ENCODE data around the gene TMEM232.

TMEM232 gene

DNA sequence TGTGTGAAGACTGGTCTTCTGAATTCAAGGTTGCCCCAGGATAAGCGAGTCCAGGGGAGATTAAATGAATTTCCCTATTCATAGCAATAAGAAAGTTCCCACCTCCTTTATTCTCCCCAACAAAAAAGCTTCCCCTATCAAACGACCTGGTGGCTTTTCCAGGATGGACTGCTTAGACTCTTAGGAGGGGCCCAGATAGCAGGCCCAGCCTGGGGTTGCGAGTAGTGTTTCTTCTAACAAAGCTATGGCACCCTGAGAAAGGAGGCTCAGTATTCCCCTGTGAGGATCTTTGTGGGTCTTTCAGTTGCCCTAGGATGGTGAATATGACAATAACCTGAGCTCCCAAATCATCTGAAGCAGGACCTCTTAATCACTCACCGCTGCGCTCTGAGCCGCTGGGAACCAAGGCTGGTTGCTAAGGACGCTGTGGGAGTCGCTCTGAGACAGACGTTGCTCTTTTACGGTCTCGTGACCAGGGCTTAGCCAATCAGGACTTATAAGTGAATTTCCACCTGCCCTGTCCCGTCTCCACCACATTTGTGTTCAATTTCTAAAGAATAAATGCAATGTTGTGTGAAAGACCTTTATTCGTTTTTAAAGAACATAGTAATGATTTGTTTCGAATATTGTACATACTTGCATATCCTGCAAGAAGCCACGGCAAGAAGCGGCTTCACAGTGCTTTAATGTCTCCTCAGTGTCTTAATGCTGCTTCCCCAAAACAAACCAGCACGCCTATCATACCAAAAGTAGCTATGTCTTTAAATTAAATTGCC, at the start of gene TMEM232:
Gene TMEM232 (minus strand): TSS at position 423 of the 776 bp plus-strand sequence. CDS start 59,319 bp downstream, outside the sequence.
- Histone ChIP-seq H3K9ac (no peak within 1 kb of the TSS), H3K79me2 (no peaks in the 10 kb centered on the region)
- TF ChIP-seq, protein P1, sequence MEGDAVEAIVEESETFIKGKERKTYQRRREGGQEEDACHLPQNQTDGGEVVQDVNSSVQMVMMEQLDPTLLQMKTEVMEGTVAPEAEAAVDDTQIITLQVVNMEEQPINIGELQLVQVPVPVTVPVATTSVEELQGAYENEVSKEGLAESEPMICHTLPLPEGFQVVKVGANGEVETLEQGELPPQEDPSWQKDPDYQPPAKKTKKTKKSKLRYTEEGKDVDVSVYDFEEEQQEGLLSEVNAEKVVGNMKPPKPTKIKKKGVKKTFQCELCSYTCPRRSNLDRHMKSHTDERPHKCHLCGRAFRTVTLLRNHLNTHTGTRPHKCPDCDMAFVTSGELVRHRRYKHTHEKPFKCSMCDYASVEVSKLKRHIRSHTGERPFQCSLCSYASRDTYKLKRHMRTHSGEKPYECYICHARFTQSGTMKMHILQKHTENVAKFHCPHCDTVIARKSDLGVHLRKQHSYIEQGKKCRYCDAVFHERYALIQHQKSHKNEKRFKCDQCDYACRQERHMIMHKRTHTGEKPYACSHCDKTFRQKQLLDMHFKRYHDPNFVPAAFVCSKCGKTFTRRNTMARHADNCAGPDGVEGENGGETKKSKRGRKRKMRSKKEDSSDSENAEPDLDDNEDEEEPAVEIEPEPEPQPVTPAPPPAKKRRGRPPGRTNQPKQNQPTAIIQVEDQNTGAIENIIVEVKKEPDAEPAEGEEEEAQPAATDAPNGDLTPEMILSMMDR (IDR thresholded peaks at IDR 0.05): no peak

DNA sequence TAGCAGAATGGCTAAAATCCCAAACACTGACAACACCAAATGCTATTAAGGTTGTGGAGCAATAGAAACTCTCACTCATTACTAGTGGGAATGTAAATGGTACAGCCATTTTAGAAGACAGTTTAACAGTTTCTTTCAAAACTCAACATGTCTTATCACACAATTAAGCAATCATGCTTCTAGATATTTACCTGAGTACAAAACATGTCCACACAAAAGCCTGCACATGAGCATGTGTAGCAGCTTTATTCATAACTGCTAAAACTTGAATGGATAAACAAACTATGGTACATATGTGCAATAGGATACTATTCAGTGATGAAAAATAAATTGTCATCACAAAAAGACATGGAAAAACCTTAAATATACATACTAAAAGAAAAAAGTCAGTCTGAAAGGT, 43.8 kb upstream of the TMEM232 start:
- no peak overlapping the region for H3K9ac ChIP-seq
- H3K79me2 ChIP-seq: no peaks in the 10 kb centered on the region
- H2AFZ ChIP-seq: no peak overlapping the region
- H3K4me1 ChIP-seq: no peaks in the 10 kb centered on the region
- H3K4me3 ChIP-seq (ENCODE audit: low read depth, low read length): no peak overlapping the region
- no peak overlapping the region for H3K27ac ChIP-seq
- H3K9me3 ChIP-seq (ENCODE audit: control insufficient read depth, low read length): no peaks in the 10 kb centered on the region
- H3K27me3 ChIP-seq (ENCODE audit: control insufficient read depth, insufficient read depth, low read length): no peaks in the 10 kb centered on the region
- H3K4me2 ChIP-seq (ENCODE audit: low read length): no peak overlapping the region
- no peaks in the 10 kb centered on the region for H3K36me3 ChIP-seq (ENCODE audit: control insufficient read depth, insufficient read depth, low read length)
- TF ChIP-seq, protein P1 (IDR thresholded peaks at IDR 0.05): no peak

More for the DNA sequence above, at the start of gene TMEM232:
- H3K9me3 ChIP-seq (ENCODE audit: control insufficient read depth, low read length): no peaks in the 10 kb centered on the region
- H3K4me2 ChIP-seq (ENCODE audit: low read length): no peak within 1 kb of the TSS
- H3K4me3 ChIP-seq (ENCODE audit: low read depth, low read length): no peak within 1 kb of the TSS
- no peaks in the 10 kb centered on the region for H3K36me3 ChIP-seq (ENCODE audit: control insufficient read depth, insufficient read depth, low read length)
- no peak within 1 kb of the TSS for H2AFZ ChIP-seq
- H3K4me1 ChIP-seq: no peaks in the 10 kb centered on the region
- no peaks in the 10 kb centered on the region for H3K27me3 ChIP-seq (ENCODE audit: control insufficient read depth, insufficient read depth, low read length)
- H3K27ac ChIP-seq: no peak within 1 kb of the TSS

DNA sequence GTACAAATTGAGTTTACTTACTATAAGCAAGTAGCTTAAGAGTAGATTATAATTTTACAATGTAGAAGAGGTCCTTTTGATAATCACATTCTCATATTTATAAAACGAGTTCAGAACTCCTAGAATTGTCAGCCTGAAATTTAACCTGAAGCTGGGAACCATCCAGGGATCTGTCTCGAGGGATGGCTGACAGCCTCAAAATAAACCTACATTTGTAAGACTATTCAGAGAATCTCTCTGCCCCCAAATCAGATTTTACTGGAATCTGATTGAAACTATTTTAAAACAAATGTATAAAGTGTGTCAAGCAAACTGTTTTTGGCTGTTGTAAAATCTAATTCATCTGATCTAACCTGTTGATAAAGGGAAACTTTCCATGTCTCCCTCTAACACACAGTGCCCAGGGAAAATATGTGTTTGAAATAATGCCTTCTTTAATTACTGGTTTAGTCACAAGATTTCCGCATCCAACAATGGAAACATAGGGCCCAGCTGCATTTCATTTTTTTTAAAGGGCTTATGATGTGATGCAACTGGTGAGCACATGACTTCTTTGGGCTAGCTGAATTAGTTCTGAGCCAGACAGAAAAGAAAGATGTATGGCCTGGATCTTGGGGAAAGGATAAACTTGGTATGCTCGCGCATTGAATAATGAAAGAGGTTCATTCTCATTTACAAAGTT, 42.7 kb upstream of the TMEM232 start:
- Histone ChIP-seq H2AFZ (no peak overlapping the region), H3K27me3 (ENCODE audit: control insufficient read depth, insufficient read depth, low read length) (no peaks in the 10 kb centered on the region), H3K79me2 (no peaks in the 10 kb centered on the region), H3K4me2 (ENCODE audit: low read length) (no peak overlapping the region), H3K4me3 (ENCODE audit: low read depth, low read length) (no peak overlapping the region), H3K27ac (no peak overlapping the region), H3K9ac (no peak overlapping the region), H3K4me1 (no peaks in the 10 kb centered on the region), H3K9me3 (ENCODE audit: control insufficient read depth, low read length) (no peaks in the 10 kb centered on the region), H3K36me3 (ENCODE audit: control insufficient read depth, insufficient read depth, low read length) (no peaks in the 10 kb centered on the region)
- TF ChIP-seq, protein P1 (IDR thresholded peaks at IDR 0.05): no peak

DNA sequence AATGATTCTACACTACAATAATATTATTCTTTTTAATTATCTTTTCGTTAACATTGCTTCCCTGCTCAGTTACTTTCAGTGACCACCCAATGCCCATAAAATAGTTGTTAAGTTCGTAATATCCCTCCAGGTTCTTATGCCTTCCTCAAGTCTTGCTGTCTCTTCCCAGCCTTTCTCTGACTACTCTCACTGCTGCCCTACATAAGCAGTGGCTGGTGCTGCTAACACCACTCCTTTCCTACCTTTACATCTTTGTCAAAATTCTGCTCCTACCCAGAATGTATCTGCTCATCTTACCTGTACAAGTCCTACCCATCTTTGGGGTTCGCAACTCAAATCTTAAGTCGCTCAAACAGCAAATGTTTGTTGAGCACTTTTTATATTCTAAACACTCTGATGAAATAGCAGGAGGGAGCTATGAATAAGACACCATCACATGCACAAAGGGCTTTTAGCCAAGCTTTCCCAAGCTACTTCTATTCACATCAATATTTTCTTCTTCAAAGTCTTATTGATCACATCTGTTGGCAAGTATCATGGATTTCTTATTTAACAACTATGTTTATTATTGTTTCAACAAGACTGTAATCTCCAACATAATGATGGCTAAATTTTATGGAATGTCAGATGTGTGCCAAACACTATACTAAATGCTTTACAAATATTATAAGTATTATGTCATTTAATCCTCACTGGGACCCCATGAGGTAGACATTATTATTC, 41.8 kb upstream of the TMEM232 start:
- no peak overlapping the region for H2AFZ ChIP-seq

More for the DNA sequence above, 41.8 kb upstream of the TMEM232 start:
- Histone ChIP-seq H3K4me1 (no peaks in the 10 kb centered on the region), H3K79me2 (no peaks in the 10 kb centered on the region), H3K9ac (no peak overlapping the region), H3K36me3 (ENCODE audit: control insufficient read depth, insufficient read depth, low read length) (no peaks in the 10 kb centered on the region), H3K4me3 (ENCODE audit: low read depth, low read length) (no peak overlapping the region), H3K27me3 (ENCODE audit: control insufficient read depth, insufficient read depth, low read length) (no peaks in the 10 kb centered on the region), H3K9me3 (ENCODE audit: control insufficient read depth, low read length) (no peaks in the 10 kb centered on the region), H3K4me2 (ENCODE audit: low read length) (no peak overlapping the region), H3K27ac (no peak overlapping the region)
- TF ChIP-seq, protein P1 (IDR thresholded peaks at IDR 0.05): no peak
